Lung (tissue), 12 donors: Measurements from ENCODE around the gene RSL1D1. TPM values are rescaled to one million over a fixed set of nuclear protein-coding genes. Genes with fewer than 3 reads are reported as not detected.
"Not testable (repeated sequence)": the region's sequence is repeated elsewhere in the genome, so short reads cannot be mapped to it uniquely, and the experiment has no call there.

Experiments used
- ATAC-seq: fragments of 200-7000 bp; cut with Tn5 transposase; one replicate; pipeline ENCODE4 v1.9.1; 2020; ENCODE audit warnings: moderate number of reproducible peaks; ENCODE audit not compliant: insufficient read depth, low FRiP score
- DNase-seq, 3 donors: peaks; one replicate each; pipeline ENCODE4 v3.0.0-alpha.2; 2013 to 2017
- H3K27ac ChIP-seq, 2 donors: one replicate each; pipeline ENCODE4 v1.5.1; 2013; ENCODE audit warnings: mild to moderate bottlenecking in 2 of 2, moderate library complexity in 2 of 2, control low read depth in 1 of 2, inconsistent platforms in 1 of 2, low read depth in 1 of 2, low read length in 1 of 2
- H3K27me3 ChIP-seq, 3 donors: one replicate each; pipeline ENCODE4 v1.5.1; 2013; ENCODE audit warnings: low read length in 2 of 3; ENCODE audit not compliant: control insufficient read depth in 3 of 3, insufficient read depth in 3 of 3
- H3K36me3 ChIP-seq, 4 donors: one replicate each; pipeline ENCODE4 v1.5.1; 2013; ENCODE audit warnings: low read length in 4 of 4, mild to moderate bottlenecking in 1 of 4, moderate library complexity in 1 of 4; ENCODE audit not compliant: control insufficient read depth in 4 of 4, insufficient read depth in 4 of 4
- H3K4me1 ChIP-seq, 5 donors: one replicate each; pipeline ENCODE4 v1.5.1; 2013; ENCODE audit warnings: low read length in 5 of 5, mild to moderate bottlenecking in 2 of 5, moderate library complexity in 1 of 5; ENCODE audit not compliant: control insufficient read depth in 5 of 5, insufficient read depth in 5 of 5
- H3K4me3 ChIP-seq: one replicate; pipeline ENCODE4 v1.5.1; 2013; ENCODE audit warnings: mild to moderate bottlenecking, control low read depth, moderate library complexity
- H3K9ac ChIP-seq, 2 donors: one replicate each; pipeline ENCODE4 v1.5.1; 2013; ENCODE audit warnings: low read length in 2 of 2, control low read depth in 1 of 2; ENCODE audit not compliant: insufficient read depth in 1 of 2
- H3K9me3 ChIP-seq, 4 donors: one replicate each; pipeline ENCODE4 v1.5.1; 2013; ENCODE audit warnings: low read length in 3 of 4, mild to moderate bottlenecking in 1 of 4, moderate library complexity in 1 of 4; ENCODE audit not compliant: control insufficient read depth in 4 of 4, insufficient read depth in 3 of 4
- CTCF ChIP-seq: IDR thresholded peaks from 2 replicates; pipeline ENCODE4 v1.5.1; 2012; ENCODE audit warnings: mild to moderate bottlenecking; ENCODE audit errors: control extremely low read depth, extremely low read depth
- WGBS, 2 donors: extraction: QIAGEN DNeasy Blood & Tissue Kit; methylation state at CpG; one replicate each; pipeline ENCODE4 v1.1.7; 2013; 5-methylcytosine and 5-hydroxymethylcytosine counted together
- polyA plus RNA-seq, 2 donors: library from polyadenylated mRNA; stranded (reverse); fragments of 200-250 nt; gene quantifications; one replicate each; pipeline ENCODE4 v1.2.1, GENCODE V29; 2013
- total RNA-seq, 2 donors: library from RNA; depleted of rRNA in 1 of 2; stranded (reverse); fragments of >200 nt in 1 of 2; gene quantifications; one replicate each; pipeline ENCODE4 v1.2.1, GENCODE V29; 2014 to 2021
- donor health status: control.
- donor health status: control.
- donor health status: Bipolar disorder and iron deficiency.
- donor health status: healthy.
- donor health status: DM: yes; HTN: yes; CAD: no.

Gene RSL1D1
- total and polyA plus RNA-seq, 4 donors, result 68.5 to 206 (median 89.9) TPM

GRCh38 chr16:11835309-11835708 is 16.0 kb downstream of the RSL1D1 start:
- TF ChIP-seq CTCF, result no peak
- Histone ChIP-seq H3K27ac (no peak overlapping the region), H3K9me3 (no peaks in the 10 kb centered on the region), H3K9ac (no peak overlapping the region), H3K4me3 (no peak overlapping the region), H3K4me1 (peaks cover 0 to 4% (median 0%) of the 10 kb centered on the region in 5 donors), H3K36me3 (peaks cover 21 to 30% (median 24%) of the 10 kb centered on the region in 4 donors), H3K27me3 (no peaks in the 10 kb centered on the region)
- ATAC-seq, result no peak
- no peak for DNase-seq
- 78 to 90% methylated on average over 4 of the region's 4 CpGs for WGBS, 2 donors

- WGBS, 2 donors, result 66 to 68% methylated on average over 6 of the region's 6 CpGs
- ATAC-seq (no peak), DNase-seq (no peak)
- no peaks in the 10 kb centered on the region for H3K9me3 ChIP-seq
- H3K4me1 ChIP-seq, result peaks cover 0 to 4% (median 0%) of the 10 kb centered on the region in 5 donors
- no peaks in the 10 kb centered on the region for H3K27me3 ChIP-seq
- H3K27ac ChIP-seq, result no peak overlapping the region
- TF ChIP-seq CTCF, result no peak
- no peak overlapping the region for H3K9ac ChIP-seq
- H3K4me3 ChIP-seq, result no peak overlapping the region
- H3K36me3 ChIP-seq, result peaks cover 13 to 20% (median 17%) of the 10 kb centered on the region in 4 donors
Observed at GRCh38 chr16:11833951-11834695, 17.2 kb downstream of the RSL1D1 start.

GRCh38 chr16:11828696-11829095 is 22.6 kb downstream of the RSL1D1 start:
- H3K4me3 ChIP-seq, result no peak overlapping the region
- 78 to 81% methylated on average over 5 of the region's 5 CpGs for WGBS, 2 donors
- no peak overlapping the region for H3K9ac ChIP-seq
- peak in 1 of 3 donors; percentile 26 for DNase-seq
- no peak overlapping the region for H3K27ac ChIP-seq
- no peak for TF ChIP-seq CTCF
- H3K9me3 ChIP-seq, result no peaks in the 10 kb centered on the region
- no peaks in the 10 kb centered on the region for H3K36me3 ChIP-seq
- H3K27me3 ChIP-seq, result no peaks in the 10 kb centered on the region
- H3K4me1 ChIP-seq, result peaks cover 0 to 2% (median 0%) of the 10 kb centered on the region in 5 donors
- no peak for ATAC-seq

- H3K4me1 ChIP-seq, H3K27me3 ChIP-seq, H3K9ac ChIP-seq, H3K36me3 ChIP-seq, ATAC-seq, H3K4me3 ChIP-seq, H3K27ac ChIP-seq, H3K9me3 ChIP-seq, DNase-seq: not testable (repeated sequence)
- 86 to 91% methylated on average over 13 of the region's 13 CpGs for WGBS, 2 donors
Observed at GRCh38 chr16:11825520-11826165, 25.7 kb downstream of the RSL1D1 start.
